ENCODE results near the gene PLET1. TPM values are rescaled to one million over a fixed set of nuclear protein-coding genes. Genes with fewer than 3 reads are reported as not detected.

The PLET1 gene
- total and polyA plus RNA-seq, 9 of the 15 experiments (the other 6 are each of a cell fraction or from before 2014, with no cell fraction given): not detected

GRCh38 chr11:112226062-112226830, 34.4 kb downstream of the PLET1 start, which contains the start of gene PTS (continued):
- TF ChIP-seq REST (IDR thresholded peaks at IDR 0.05; ENCODE audit: borderline replicate concordance) (peak; percentile 38; the same call in 1 of the 2 replicates), REST (CRISPR knock-in tag; IDR thresholded peaks at IDR 0.05; ENCODE audit: low read depth) (peak; percentile 65; the same call in 1 of the 2 replicates), ZNF707 (CRISPR knock-in tag; conservative IDR thresholded peaks at IDR 0.05) (no peak), SMAD1 (IDR thresholded peaks at IDR 0.05; ENCODE audit: low read depth, low read length, partially characterized antibody) (no peak), DMBX1 (CRISPR knock-in tag; IDR thresholded peaks at IDR 0.05; ENCODE audit: borderline replicate concordance) (0 out of 2 replicates have a peak, but pooled peaks have one; percentile 29), ZBTB17 (CRISPR knock-in tag; IDR thresholded peaks at IDR 0.05) (0 out of 2 replicates have a peak, but pooled peaks have one; percentile 43), ZNF274 (IDR thresholded peaks at IDR 0.05; ENCODE audit: borderline replicate concordance, low read depth, low read length) (no peak), E2F3 (CRISPR knock-in tag; IDR thresholded peaks at IDR 0.05) (no peak), CEBPZ (IDR thresholded peaks at IDR 0.05; ENCODE audit: borderline replicate concordance, low read depth, low read length) (no peak), CCAR2 (IDR thresholded peaks at IDR 0.05; ENCODE audit: low read depth, low read length) (no peak), THRA (IDR thresholded peaks at IDR 0.05) (no peak), SRSF9 (IDR thresholded peaks at IDR 0.05; ENCODE audit: borderline replicate concordance, low read depth, low read length) (no peak), ZNF695 (CRISPR knock-in tag; IDR thresholded peaks at IDR 0.05) (no peak), MEF2A (IDR thresholded peaks at IDR 0.05; ENCODE audit: control insufficient read depth, low read depth, low read length) (no peak), SMARCA5 (IDR thresholded peaks at IDR 0.05) (no peak)
